Measurements from ENCODE around the gene RNASE8. TPM values are rescaled to one million over a fixed set of nuclear protein-coding genes. Genes with fewer than 3 reads are reported as not detected.

RNASE8 gene
- total and polyA plus RNA-seq, 3 experiments from 2014 or later, result not detected

DNA sequence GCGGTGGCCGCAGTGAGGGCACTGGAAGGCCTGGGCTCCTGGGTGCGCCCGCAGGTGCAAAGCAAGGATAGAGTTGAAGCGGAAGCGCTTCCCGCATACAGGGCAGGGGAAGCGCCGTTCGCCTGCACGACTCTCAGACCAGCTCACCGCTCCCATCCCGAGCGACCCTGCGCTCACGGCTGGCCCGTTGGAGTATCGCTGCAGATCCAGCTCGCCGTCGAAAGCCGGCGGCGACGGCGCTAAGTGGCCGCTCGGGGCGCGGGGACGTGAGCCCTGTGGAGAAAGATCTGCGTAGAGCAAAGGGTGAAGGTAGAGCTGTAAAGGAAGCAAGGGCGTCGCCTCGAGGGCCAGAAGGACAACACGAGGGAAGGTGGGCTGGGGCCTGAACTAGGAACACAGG, 35.4 kb downstream of the RNASE8 start:
- DNase-seq, result no peak
- ChIA-PET CTCF (interaction anchor here (0.9 to 7.8 kb wide), 26 partner anchors 9 to 120 kb away, joined by 3 to 195 read pairs (median 6); partner anchors contain the start of genes ARHGEF40, RNASE13 and TMEM253), POLR2A (interaction anchor here (1.1 to 2.3 kb wide), 4 partner anchors 11 to 78 kb away, joined by 3 to 11 read pairs (median 4); partner anchors contain the start of gene ARHGEF40)
- Histone ChIP-seq H3K4me3 (ENCODE audit: low read length) (no peak overlapping the region), H3K36me3 (ENCODE audit: insufficient read depth, low read length) (no peaks in the 10 kb centered on the region), H3K27ac (ENCODE audit: low read depth, low read length) (no peak overlapping the region), H3K27me3 (ENCODE audit: insufficient read depth, low read length, poor library complexity, severe bottlenecking) (no peaks in the 10 kb centered on the region), H3K4me1 (ENCODE audit: insufficient read depth, low read length) (peaks cover 4% of the 10 kb centered on the region), H3K9me3 (ENCODE audit: low read length) (no peaks in the 10 kb centered on the region)
- Mint-ChIP-seq H3K36me3 (peaks cover 0 to 1% (median 0%) of the 10 kb centered on the region in 3 donors), H3K27me3 (no peaks in the 10 kb centered on the region), H3K4me3 (peak overlapping the region in 1 of 7 donors; percentile 81), H3K9me3 (no peaks in the 10 kb centered on the region), H3K4me1 (peaks cover 14 to 29% (median 17%) of the 10 kb centered on the region in 3 donors), H3K27ac (no peak overlapping the region)

DNA sequence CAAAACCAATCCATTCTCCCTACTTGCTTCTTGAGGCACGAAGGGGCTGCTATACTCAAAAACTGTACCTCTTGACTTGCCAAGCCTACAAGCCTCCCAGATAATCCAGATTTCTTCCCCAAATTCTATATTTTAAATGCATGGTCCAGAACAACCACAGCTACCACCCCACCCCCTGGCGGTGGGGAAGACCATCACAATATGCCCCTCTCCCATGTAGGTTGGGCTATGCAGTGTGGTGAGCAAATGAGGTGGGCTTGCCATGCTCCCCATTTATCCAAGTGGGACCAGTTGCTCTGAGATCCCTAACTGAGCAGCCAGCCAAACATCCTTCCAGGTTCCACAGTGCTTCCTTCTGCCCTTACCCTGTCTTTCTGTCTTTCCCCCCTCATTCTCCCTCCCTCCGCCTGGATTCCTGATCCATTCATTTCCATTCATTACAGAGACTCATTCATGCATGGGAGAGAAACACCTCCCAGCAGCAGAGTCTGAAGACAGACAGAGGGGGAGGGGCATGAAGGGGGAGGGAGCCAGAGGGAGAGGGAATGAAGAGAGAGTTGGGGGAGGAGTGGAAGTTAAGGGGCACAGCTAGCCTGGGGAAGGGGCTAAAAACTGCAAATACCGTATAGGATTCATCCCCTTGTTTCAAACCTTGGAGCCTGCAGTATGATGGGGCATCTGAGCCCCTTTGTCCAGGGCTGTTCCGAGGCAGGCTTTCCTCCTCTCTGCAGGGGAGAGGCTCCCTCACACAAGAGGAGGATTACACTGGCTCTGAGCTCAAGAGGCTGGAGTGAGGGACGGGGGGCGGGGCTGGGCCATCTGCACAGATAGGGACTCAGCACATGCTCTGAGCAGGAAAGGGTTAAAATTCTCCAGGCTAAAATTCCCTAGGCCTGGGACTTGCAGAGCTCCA, 36.4 kb downstream of the RNASE8 start:
- Histone ChIP-seq H3K27ac (ENCODE audit: low read depth, low read length) (no peak overlapping the region), H3K4me1 (ENCODE audit: insufficient read depth, low read length) (peaks cover 4% of the 10 kb centered on the region), H3K9me3 (ENCODE audit: low read length) (no peaks in the 10 kb centered on the region), H3K27me3 (ENCODE audit: insufficient read depth, low read length, poor library complexity, severe bottlenecking) (no peaks in the 10 kb centered on the region), H3K4me3 (ENCODE audit: low read length) (no peak overlapping the region), H3K36me3 (ENCODE audit: insufficient read depth, low read length) (no peaks in the 10 kb centered on the region)
- Mint-ChIP-seq H3K9me3 (no peaks in the 10 kb centered on the region), H3K4me1 (peaks cover 14 to 28% (median 15%) of the 10 kb centered on the region in 3 donors), H3K27me3 (peaks cover 3 to 4% of the 10 kb centered on the region in 2 donors), H3K36me3 (peaks cover 0 to 1% (median 0%) of the 10 kb centered on the region in 3 donors), H3K4me3 (no peak overlapping the region), H3K27ac (peak overlapping the region in 3 of 8 donors; percentile 3 to 47 (median 15))
- DNase-seq, result no peak
- POLR2A ChIA-PET, result interaction anchor here (2.3 kb wide), 1 partner anchor 10 kb away, joined by 11 read pairs; no protein-coding TSS in a partner anchor
- CTCF ChIA-PET, result interaction anchor here (1.0 to 7.8 kb wide), 12 partner anchors 11 to 93 kb away, joined by 3 to 195 read pairs (median 8); partner anchors contain the start of genes ARHGEF40 and TMEM253

DNA sequence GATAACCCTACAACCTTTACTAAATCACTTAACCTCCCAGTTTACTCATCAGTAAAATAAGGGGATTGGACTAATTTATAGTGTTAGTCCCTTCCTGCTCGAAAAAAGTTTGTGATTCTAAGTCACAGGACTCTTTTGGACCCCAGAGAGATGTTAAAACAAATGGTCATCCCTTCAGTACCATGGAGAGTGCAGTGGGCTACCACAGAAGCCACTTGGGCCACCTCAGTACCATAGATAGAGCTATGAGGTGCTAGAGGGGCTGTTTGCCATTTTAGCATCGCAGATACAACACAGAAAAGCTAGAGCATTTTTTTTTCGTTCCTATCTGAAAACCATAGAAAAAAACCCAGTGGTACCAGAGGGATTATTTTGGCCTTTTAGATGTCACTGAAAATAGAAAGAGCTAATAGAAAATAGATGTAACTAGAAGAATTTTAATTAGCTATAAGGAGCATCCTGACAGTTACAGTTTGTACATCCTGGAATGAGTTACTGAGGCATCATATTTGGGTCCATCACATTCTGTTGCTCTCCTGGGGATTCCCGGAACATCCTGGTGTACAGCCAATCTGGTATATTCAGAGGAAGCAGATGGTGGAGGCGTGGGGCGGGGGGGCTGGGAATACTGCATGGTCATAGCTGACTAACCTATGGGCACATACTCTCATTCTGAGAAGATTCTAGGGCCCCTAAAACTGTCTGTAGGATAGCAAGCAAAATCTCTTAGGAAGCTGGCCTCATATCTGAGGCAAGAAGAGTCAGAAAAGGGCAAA, 38.0 kb downstream of the RNASE8 start:
- Histone ChIP-seq H3K4me3 (ENCODE audit: low read length) (no peak overlapping the region), H3K4me1 (ENCODE audit: insufficient read depth, low read length) (peaks cover 8% of the 10 kb centered on the region), H3K9me3 (ENCODE audit: low read length) (no peaks in the 10 kb centered on the region), H3K27ac (ENCODE audit: low read depth, low read length) (no peak overlapping the region), H3K27me3 (ENCODE audit: insufficient read depth, low read length, poor library complexity, severe bottlenecking) (no peaks in the 10 kb centered on the region), H3K36me3 (ENCODE audit: insufficient read depth, low read length) (no peaks in the 10 kb centered on the region)
- Mint-ChIP-seq H3K27me3 (peaks cover 10 to 12% of the 10 kb centered on the region in 2 donors), H3K9me3 (peaks cover 0 to under 1% (median 0%) of the 10 kb centered on the region in 5 donors), H3K4me1 (peaks cover 19 to 26% (median 19%) of the 10 kb centered on the region in 3 donors), H3K27ac (peak overlapping the region in 6 of 8 donors; percentile 67 to 95 (median 87)), H3K4me3 (peak overlapping the region in 3 of 7 donors; percentile 15 to 82 (median 45)), H3K36me3 (peaks cover 0 to 1% (median 0%) of the 10 kb centered on the region in 3 donors)
- POLR2A ChIA-PET, result no interaction called here
- no peak for DNase-seq
- CTCF ChIA-PET, result interaction anchor here (0.5 to 7.8 kb wide), 7 partner anchors 8 to 80 kb away, joined by 3 to 195 read pairs (median 5); partner anchors contain the start of gene TMEM253

DNA sequence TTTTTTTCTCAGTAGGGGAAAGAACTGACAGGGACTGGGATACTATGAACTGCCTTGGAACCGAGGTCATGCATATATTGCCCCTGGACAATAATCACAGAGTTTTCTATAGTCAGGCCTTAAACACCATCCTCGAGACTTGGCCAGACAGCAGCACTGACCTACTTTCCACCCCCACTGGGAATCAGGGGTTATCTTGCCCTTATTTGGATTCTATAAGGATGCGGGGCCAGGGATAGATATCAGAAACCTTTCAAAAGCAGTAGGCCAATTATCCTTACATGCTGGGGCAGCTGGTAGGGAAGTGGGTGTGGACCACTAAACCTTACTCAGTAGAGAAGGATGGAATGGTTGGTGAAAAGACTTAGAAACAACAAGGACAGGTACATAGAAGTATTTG, 38.8 kb downstream of the RNASE8 start:
- Histone ChIP-seq H3K9me3 (ENCODE audit: low read length) (no peaks in the 10 kb centered on the region), H3K36me3 (ENCODE audit: insufficient read depth, low read length) (no peaks in the 10 kb centered on the region), H3K4me1 (ENCODE audit: insufficient read depth, low read length) (peaks cover 8% of the 10 kb centered on the region), H3K4me3 (ENCODE audit: low read length) (no peak overlapping the region), H3K27ac (ENCODE audit: low read depth, low read length) (no peak overlapping the region), H3K27me3 (ENCODE audit: insufficient read depth, low read length, poor library complexity, severe bottlenecking) (no peaks in the 10 kb centered on the region)
- no peak for DNase-seq
- peaks cover 0 to 2% (median 0%) of the 10 kb centered on the region in 5 donors for H3K9me3 Mint-ChIP-seq
- peaks cover 10 to 14% of the 10 kb centered on the region in 2 donors for H3K27me3 Mint-ChIP-seq
- H3K4me3 Mint-ChIP-seq, result peak overlapping the region; percentile 31 to 93 (median 75)
- H3K4me1 Mint-ChIP-seq, result peaks cover 19 to 26% (median 19%) of the 10 kb centered on the region in 3 donors
- peak overlapping the region; percentile 52 to 95 (median 86) for H3K27ac Mint-ChIP-seq
- H3K36me3 Mint-ChIP-seq, result peaks cover 0 to 1% (median 0%) of the 10 kb centered on the region in 3 donors
- CTCF ChIA-PET, result interaction anchor here (1.9 to 7.8 kb wide), 4 partner anchors 9 to 81 kb away, joined by 5 to 195 read pairs (median 88); partner anchors contain the start of gene TMEM253
- POLR2A ChIA-PET, result no interaction called here

DNA sequence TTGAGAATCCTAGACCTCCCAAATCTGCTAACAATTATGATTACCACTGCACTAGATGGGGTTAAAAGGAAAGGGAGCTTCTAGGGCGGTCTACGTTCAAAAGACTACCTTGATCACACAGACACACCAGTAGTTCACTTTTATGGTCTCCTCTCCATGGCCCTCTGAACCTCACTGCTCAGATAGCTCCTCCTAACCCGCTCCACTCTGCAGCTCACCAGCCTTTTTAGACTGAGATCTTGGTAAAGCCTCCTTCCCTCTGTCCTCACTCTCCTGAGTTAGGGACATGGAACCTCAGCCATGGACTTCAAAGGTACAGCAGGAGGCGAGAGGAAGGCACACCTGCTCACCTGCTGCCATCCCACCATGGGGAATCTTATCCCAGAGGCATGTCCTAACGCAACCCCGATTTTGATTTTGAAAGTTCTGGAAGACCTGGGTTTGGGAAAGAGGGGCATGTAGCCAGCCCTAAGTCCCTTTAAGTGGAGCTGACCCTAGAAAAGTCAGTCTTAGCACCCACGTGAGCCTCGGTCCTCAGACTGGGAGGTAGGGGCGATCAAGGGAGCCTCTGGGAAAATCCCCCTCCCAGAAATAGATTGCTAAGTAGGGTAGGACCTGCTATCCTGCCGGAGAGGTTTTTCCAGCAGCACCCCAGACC, 39.5 kb downstream of the RNASE8 start:
- peaks cover 0 to 2% (median 0%) of the 10 kb centered on the region in 5 donors for H3K9me3 Mint-ChIP-seq
- Histone ChIP-seq H3K4me1 (ENCODE audit: insufficient read depth, low read length) (peaks cover 8% of the 10 kb centered on the region), H3K4me3 (ENCODE audit: low read length) (no peak overlapping the region), H3K27ac (ENCODE audit: low read depth, low read length) (no peak overlapping the region), H3K9me3 (ENCODE audit: low read length) (no peaks in the 10 kb centered on the region), H3K36me3 (ENCODE audit: insufficient read depth, low read length) (no peaks in the 10 kb centered on the region), H3K27me3 (ENCODE audit: insufficient read depth, low read length, poor library complexity, severe bottlenecking) (no peaks in the 10 kb centered on the region)
- H3K36me3 Mint-ChIP-seq, result peaks cover 0 to 1% (median 0%) of the 10 kb centered on the region in 3 donors
- CTCF ChIA-PET, result interaction anchor here (1.5 to 7.8 kb wide), 4 partner anchors 25 to 126 kb away, joined by 3 to 152 read pairs (median 15); no protein-coding TSS in a partner anchor
- H3K27me3 Mint-ChIP-seq, result peaks cover 12 to 14% of the 10 kb centered on the region in 2 donors
- peak overlapping the region; percentile 71 to 93 (median 78) for H3K4me3 Mint-ChIP-seq
- POLR2A ChIA-PET, result interaction anchor here (0.5 kb wide), 1 partner anchor 287 kb away, joined by 3 read pairs; no protein-coding TSS in a partner anchor
- peaks cover 17 to 26% (median 19%) of the 10 kb centered on the region in 3 donors for H3K4me1 Mint-ChIP-seq
- no peak for DNase-seq
- peak overlapping the region; percentile 67 to 95 (median 88) for H3K27ac Mint-ChIP-seq

DNA sequence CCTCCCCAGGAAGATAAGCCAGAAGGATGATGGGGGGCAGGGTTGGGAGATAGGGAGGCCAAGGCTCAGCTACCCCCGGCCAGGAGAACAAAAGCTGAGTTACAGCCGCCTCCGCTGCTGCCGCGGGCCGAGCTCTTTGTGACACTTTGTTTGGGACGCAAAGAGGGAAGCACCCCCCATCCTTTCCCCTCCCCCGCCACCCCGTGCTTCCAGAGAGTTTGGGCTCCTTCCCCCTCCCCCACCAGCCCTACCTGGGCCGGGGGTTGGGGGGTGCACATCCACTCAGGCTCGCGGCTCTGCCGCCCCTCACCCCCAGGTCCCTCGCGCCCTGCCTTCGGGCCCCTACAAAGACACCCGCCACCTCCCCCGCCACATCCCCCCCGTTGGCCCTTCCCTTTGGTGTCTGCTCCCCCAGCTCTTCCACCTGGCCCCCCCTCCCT, 40.0 kb downstream of the RNASE8 start:
- DNase-seq, result no peak
- Mint-ChIP-seq H3K27ac (peak overlapping the region; percentile 67 to 95 (median 88)), H3K9me3 (peaks cover 0 to 2% (median 0%) of the 10 kb centered on the region in 5 donors), H3K4me3 (peak overlapping the region; percentile 71 to 93 (median 78)), H3K27me3 (peaks cover 12 to 14% of the 10 kb centered on the region in 2 donors), H3K4me1 (peaks cover 15 to 22% (median 16%) of the 10 kb centered on the region in 3 donors), H3K36me3 (no peaks in the 10 kb centered on the region)
- ChIA-PET CTCF (interaction anchor here (1.5 to 7.8 kb wide), 3 partner anchors 30 to 126 kb away, joined by 3 to 152 read pairs (median 25); no protein-coding TSS in a partner anchor), POLR2A (interaction anchor here (0.5 kb wide), 2 partner anchors 173 to 287 kb away, joined by 3 to 8 read pairs; no protein-coding TSS in a partner anchor)
- no peaks in the 10 kb centered on the region for H3K9me3 ChIP-seq (ENCODE audit: low read length)
- H3K27me3 ChIP-seq (ENCODE audit: insufficient read depth, low read length, poor library complexity, severe bottlenecking), result no peaks in the 10 kb centered on the region
- no peaks in the 10 kb centered on the region for H3K36me3 ChIP-seq (ENCODE audit: insufficient read depth, low read length)
- peaks cover 8% of the 10 kb centered on the region for H3K4me1 ChIP-seq (ENCODE audit: insufficient read depth, low read length)
- no peak overlapping the region for H3K27ac ChIP-seq (ENCODE audit: low read depth, low read length)
- H3K4me3 ChIP-seq (ENCODE audit: low read length), result no peak overlapping the region

Data from CD8-positive, alpha-beta memory T cell (primary cell).